AML-193 (cell line): Measurements from ENCODE around the gene ELF4.

Experiments used
- DNase-seq, 2 experiments: peaks; one replicate each; lab custom pipeline; 2025; lab: John Stamatoyannopoulos, UW

ELF4 gene

GRCh38 chrX:130114141-130114588 is 3.9 kb upstream of the ELF4 start:
- DNase-seq: no peak

- no peak for DNase-seq
Measured at GRCh38 chrX:130111220-130112154, 1.2 kb upstream of the ELF4 start.

- no peak for DNase-seq
Measured at GRCh38 chrX:130109429-130110378, 593 bp downstream of the ELF4 start.

GRCh38 chrX:130108647-130109428 is 1.5 kb downstream of the ELF4 start:
- DNase-seq: peak; percentile 21 to 32

GRCh38 chrX:130106071-130106470 is 4.2 kb downstream of the ELF4 start:
- DNase-seq: no peak

- no peak for DNase-seq
Measured at GRCh38 chrX:130105244-130105643, 5.1 kb downstream of the ELF4 start.

- DNase-seq: no peak
Measured at GRCh38 chrX:130103605-130104004, 6.7 kb downstream of the ELF4 start.

- DNase-seq: no peak
Measured at GRCh38 chrX:130100180-130100579, 10.1 kb downstream of the ELF4 start.

- no peak for DNase-seq
Measured at GRCh38 chrX:130098210-130098552, 12.1 kb downstream of the ELF4 start.

- no peak for DNase-seq
Measured at GRCh38 chrX:130097507-130098209, 12.6 kb downstream of the ELF4 start.

GRCh38 chrX:130095249-130096030 is 14.9 kb downstream of the ELF4 start:
- DNase-seq: no peak

GRCh38 chrX:130094696-130095095 is 15.6 kb downstream of the ELF4 start:
- no peak for DNase-seq

- DNase-seq: no peak
Measured at GRCh38 chrX:130093271-130093670, 17.0 kb downstream of the ELF4 start.

- DNase-seq: peak; percentile 71 to 73
Measured at GRCh38 chrX:130091980-130092522, 18.2 kb downstream of the ELF4 start.

- DNase-seq: no peak
Measured at GRCh38 chrX:130090364-130090763, 19.9 kb downstream of the ELF4 start.

- DNase-seq: peak; percentile 76 to 84
Measured at GRCh38 chrX:130086447-130087206, 23.7 kb downstream of the ELF4 start.

- peak in 1 of 2 experiments; percentile 2 for DNase-seq
Measured at GRCh38 chrX:130085551-130086446, 24.5 kb downstream of the ELF4 start.

- DNase-seq: peak; percentile 37 to 53
Measured at GRCh38 chrX:130084631-130085237, 25.6 kb downstream of the ELF4 start.
